Bronchial epithelial cell (primary cell): Measurements from ENCODE around the gene ARSD. TPM values are rescaled to one million over a fixed set of nuclear protein-coding genes. Genes with fewer than 3 reads are reported as not detected.

Experiments used
- DNase-seq: peaks from one replicate; pipeline ENCODE4 v3.0.0-alpha.2; 2010; ENCODE audit warnings: low read depth
- FAIRE-seq: peaks from 2 replicates; lab custom pipeline; 2011; peaks lifted over from hg19 to GRCh38; lab: Jason Lieb, UNC
- H3K27me3 ChIP-seq: 2 replicates; pipeline ENCODE4 v1.5.1; 2011; ENCODE audit warnings: low read length; ENCODE audit not compliant: control insufficient read depth, insufficient read depth
- H3K36me3 ChIP-seq: 2 replicates; pipeline ENCODE4 v1.5.1; 2011; ENCODE audit warnings: low read length; ENCODE audit not compliant: control insufficient read depth, insufficient read depth
- H3K4me3 ChIP-seq: 2 replicates; pipeline ENCODE4 v1.5.1; 2011; ENCODE audit warnings: mild to moderate bottlenecking, low read depth, low read length, control low read depth
- total RNA-seq: library from RNA; depleted of rRNA; stranded (reverse); fragments of >200 nt; gene quantifications from 2 replicates; pipeline ENCODE4 v1.2.1, GENCODE V29; 2014
- TF ChIP-seq, protein P1 (sequence below): IDR thresholded peaks from 2 replicates; pipeline ENCODE4 v1.5.1; 2011; ENCODE audit warnings: mild to moderate bottlenecking, moderate library complexity, low read length, control low read depth, inconsistent platforms; ENCODE audit not compliant: insufficient read depth, severe bottlenecking

ARSD gene
- total RNA-seq, 1 donor from 2014 or later = 11.8 TPM

DNA sequence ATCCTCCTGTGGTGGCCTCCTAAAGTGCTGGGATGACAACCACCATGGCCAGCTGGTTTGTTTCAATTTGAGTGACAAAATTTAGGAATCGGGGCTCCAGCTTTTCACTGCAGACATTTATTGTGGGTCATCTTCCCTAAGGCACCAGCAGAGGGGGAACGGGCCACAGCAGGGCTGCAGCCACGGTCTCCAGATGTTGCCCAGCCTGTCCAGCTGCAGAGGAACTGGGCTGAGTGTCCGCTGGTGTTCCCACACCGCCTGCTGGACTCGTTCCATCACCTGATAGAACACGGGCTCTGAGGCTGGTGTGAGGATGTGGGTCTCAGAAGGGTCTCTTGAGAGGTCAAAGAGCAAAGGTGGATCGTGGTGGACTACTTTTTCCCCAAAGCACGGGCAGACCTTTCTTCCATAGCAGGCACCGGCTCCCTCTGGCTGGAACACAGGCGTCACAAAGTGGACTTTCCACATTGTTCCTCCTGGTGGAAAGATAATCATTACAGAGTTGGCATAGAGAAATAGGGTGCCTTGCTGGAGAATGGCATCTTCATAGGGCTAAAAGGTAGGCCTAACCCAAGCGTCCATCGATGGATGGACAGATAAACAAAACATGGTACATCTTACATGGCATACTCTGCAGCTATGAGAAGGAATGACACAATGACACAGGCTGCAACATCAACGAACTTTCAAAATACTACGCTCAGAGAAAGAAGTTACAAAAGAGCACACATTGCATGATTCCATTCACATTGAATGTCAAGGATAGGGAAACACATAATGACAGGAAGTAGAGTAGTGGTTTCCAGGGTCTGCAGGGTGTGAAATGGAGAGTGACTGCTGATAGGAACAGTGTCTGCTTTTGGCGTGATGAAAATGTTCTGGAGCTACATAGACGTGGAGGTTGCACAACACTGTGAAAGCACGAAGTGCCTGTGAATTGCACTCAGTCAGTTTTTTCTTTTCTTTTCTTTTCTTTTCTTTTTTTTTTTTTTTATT lies 5.9 kb upstream of the ARSD start:
- H3K4me3 ChIP-seq = no peak overlapping the region
- FAIRE-seq (no peak), DNase-seq (no peak)
- no peaks in the 10 kb centered on the region for H3K27me3 ChIP-seq
- TF ChIP-seq, protein P1, sequence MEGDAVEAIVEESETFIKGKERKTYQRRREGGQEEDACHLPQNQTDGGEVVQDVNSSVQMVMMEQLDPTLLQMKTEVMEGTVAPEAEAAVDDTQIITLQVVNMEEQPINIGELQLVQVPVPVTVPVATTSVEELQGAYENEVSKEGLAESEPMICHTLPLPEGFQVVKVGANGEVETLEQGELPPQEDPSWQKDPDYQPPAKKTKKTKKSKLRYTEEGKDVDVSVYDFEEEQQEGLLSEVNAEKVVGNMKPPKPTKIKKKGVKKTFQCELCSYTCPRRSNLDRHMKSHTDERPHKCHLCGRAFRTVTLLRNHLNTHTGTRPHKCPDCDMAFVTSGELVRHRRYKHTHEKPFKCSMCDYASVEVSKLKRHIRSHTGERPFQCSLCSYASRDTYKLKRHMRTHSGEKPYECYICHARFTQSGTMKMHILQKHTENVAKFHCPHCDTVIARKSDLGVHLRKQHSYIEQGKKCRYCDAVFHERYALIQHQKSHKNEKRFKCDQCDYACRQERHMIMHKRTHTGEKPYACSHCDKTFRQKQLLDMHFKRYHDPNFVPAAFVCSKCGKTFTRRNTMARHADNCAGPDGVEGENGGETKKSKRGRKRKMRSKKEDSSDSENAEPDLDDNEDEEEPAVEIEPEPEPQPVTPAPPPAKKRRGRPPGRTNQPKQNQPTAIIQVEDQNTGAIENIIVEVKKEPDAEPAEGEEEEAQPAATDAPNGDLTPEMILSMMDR = no peak
- no peaks in the 10 kb centered on the region for H3K36me3 ChIP-seq

DNA sequence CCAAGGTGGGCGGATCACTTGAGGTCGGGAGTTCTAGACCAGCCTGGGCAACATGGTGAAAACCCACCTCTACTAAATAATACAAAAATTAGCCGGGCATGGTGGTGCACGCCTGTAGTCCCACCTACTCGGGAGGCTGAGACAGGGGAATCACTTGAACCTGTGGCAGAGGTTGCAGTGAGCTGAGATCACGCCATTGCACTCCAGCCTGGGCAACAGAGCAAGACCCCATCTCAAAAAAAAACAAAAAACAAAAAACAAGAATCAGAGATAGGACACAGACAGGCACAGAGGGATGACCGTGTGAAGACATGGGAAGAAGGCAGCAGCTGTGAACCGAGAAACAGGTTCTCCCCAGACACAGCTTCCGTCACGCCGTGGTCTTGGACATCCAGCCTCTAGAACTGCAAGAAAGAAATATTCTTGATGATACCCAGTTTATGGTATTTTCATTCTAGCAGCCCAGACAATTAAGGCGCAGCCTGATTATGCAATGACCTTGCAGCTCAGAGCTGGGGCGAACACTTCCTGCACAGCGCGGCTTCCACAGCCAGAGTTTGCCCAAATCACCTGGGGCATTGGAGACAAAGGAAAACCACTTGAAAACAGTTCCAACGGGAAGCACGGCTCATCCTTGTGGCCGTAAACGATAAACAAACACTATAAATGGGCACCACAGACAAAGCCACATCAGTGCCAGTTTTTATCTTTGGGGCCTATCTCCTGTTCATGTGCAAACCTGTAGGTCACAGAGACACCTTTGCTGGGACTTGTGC lies 4.2 kb upstream of the ARSD start:
- DNase-seq (no peak), FAIRE-seq (no peak)
- H3K27me3 ChIP-seq = no peaks in the 10 kb centered on the region
- H3K36me3 ChIP-seq = no peaks in the 10 kb centered on the region
- H3K4me3 ChIP-seq = no peak overlapping the region
- TF ChIP-seq, protein P1 = no peak

DNA sequence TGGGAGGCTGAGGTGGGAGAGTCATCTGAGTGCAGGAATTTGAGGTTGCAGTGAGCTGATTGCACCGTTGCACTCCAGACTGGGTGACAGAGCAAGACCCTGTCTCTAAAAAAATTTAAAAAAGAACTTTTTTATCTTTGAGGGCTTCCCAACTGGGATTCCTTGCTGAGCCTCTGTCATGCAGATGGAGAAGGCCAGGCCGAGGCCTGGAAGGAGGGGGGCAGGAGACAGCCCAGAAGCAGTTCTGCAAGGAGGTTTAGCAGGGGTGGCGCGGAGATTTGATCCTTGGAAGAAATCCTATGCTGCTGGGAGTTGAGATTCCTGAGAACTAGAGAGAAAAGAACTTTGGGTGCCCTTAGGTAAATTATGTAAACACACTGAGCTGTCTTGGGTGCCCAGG lies 2.5 kb upstream of the ARSD start:
- Histone ChIP-seq H3K36me3 (no peaks in the 10 kb centered on the region), H3K27me3 (no peaks in the 10 kb centered on the region), H3K4me3 (no peak overlapping the region)
- DNase-seq (no peak), FAIRE-seq (no peak)
- TF ChIP-seq, protein P1 = no peak

- H3K36me3 ChIP-seq = no peaks in the 10 kb centered on the region
- H3K4me3 ChIP-seq = no peak overlapping the region
- DNase-seq (no peak), FAIRE-seq (no peak)
- TF ChIP-seq, protein P1 = no peak
- H3K27me3 ChIP-seq = no peaks in the 10 kb centered on the region
Observed at GRCh38 chrX:2931155-2931554, 2.0 kb upstream of the ARSD start.

- FAIRE-seq (no peak), DNase-seq (no peak)
- Histone ChIP-seq H3K36me3 (no peaks in the 10 kb centered on the region), H3K4me3 (peak overlapping the region; percentile 56), H3K27me3 (no peaks in the 10 kb centered on the region)
- TF ChIP-seq, protein P1 = no peak
Observed at GRCh38 chrX:2928191-2928582, 952 bp downstream of the ARSD start.
